Mesendoderm (in vitro differentiated cells): ENCODE data around the gene C5AR1.
"Not testable (repeated sequence)": the region's sequence is repeated elsewhere in the genome, so short reads cannot be mapped to it uniquely, and the experiment has no call there.

ENCODE experiments used
- DNase-seq: peaks from one replicate; pipeline ENCODE4 v3.0.0; 2013
- H2AK5ac ChIP-seq: 2 replicates; pipeline ENCODE4 v1.6.1; 2013; ENCODE audit warnings: low read length, inconsistent platforms
- H2BK120ac ChIP-seq: 2 replicates; pipeline ENCODE4 v1.6.1; 2013; ENCODE audit warnings: low read depth, mild to moderate bottlenecking, low read length, moderate library complexity, mixed read lengths
- H2BK15ac ChIP-seq: replicated peaks from 2 replicates; pipeline ENCODE4 v1.6.1; 2013; ENCODE audit warnings: low read depth, mild to moderate bottlenecking, moderate library complexity
- H2BK5ac ChIP-seq: 2 replicates; pipeline ENCODE4 v1.6.1; 2013; ENCODE audit warnings: low read length, inconsistent platforms
- H3K18ac ChIP-seq: 2 replicates; pipeline ENCODE4 v1.6.1; 2013; ENCODE audit warnings: mild to moderate bottlenecking, low read length, mixed read lengths
- H3K23ac ChIP-seq: one replicate; pipeline ENCODE4 v1.6.1; 2013; ENCODE audit warnings: low read length
- H3K27ac ChIP-seq: 2 replicates; pipeline ENCODE4 v1.5.1; 2013; ENCODE audit warnings: low read depth, mild to moderate bottlenecking, inconsistent platforms, low read length, moderate library complexity
- H3K27me3 ChIP-seq: 2 replicates; pipeline ENCODE4 v1.6.1; 2013; ENCODE audit warnings: low read length, control low read depth, mild to moderate bottlenecking, inconsistent platforms; ENCODE audit not compliant: insufficient read depth, poor library complexity
- H3K36me3 ChIP-seq: 2 replicates; pipeline ENCODE4 v1.6.1; 2013; ENCODE audit warnings: low read length, inconsistent platforms; ENCODE audit not compliant: control insufficient read depth, insufficient read depth
- H3K4ac ChIP-seq: one replicate; pipeline ENCODE4 v1.6.1; 2013; ENCODE audit warnings: low read depth, mild to moderate bottlenecking, low read length, moderate library complexity
- H3K4me1 ChIP-seq: 2 replicates; pipeline ENCODE4 v1.6.1; 2013; ENCODE audit warnings: low read depth, low read length, inconsistent platforms; ENCODE audit not compliant: control insufficient read depth
- H3K4me2 ChIP-seq: 2 replicates; pipeline ENCODE4 v1.6.1; 2013; ENCODE audit warnings: low read length
- H3K4me3 ChIP-seq: 2 replicates; pipeline ENCODE4 v1.5.1; 2013; ENCODE audit warnings: mild to moderate bottlenecking, low read length
- H3K56ac ChIP-seq: one replicate; pipeline ENCODE4 v1.6.1; 2013; ENCODE audit warnings: low read length
- H3K79me1 ChIP-seq: 2 replicates; pipeline ENCODE4 v1.6.1; 2013; ENCODE audit warnings: low read length, inconsistent platforms
- H3K79me2 ChIP-seq: 2 replicates; pipeline ENCODE4 v1.6.1; 2013; ENCODE audit warnings: mild to moderate bottlenecking, low read length; ENCODE audit not compliant: control insufficient read depth, insufficient read depth
- H3K9ac ChIP-seq: 2 replicates; pipeline ENCODE4 v1.6.1; 2013; ENCODE audit warnings: low read length, inconsistent platforms
- H4K5ac ChIP-seq: one replicate; pipeline ENCODE4 v1.6.1; 2013; ENCODE audit warnings: low read length
- H4K8ac ChIP-seq: one replicate; pipeline ENCODE4 v1.6.1; 2013; ENCODE audit warnings: low read depth, mild to moderate bottlenecking, control low read depth, low read length, moderate library complexity
- WGBS: extraction: QIAGEN DNeasy Blood & Tissue Kit; methylation state at CpG from one replicate; pipeline ENCODE4 v1.1.7; 2013; ENCODE audit warnings: low lambda C conversion rate, missing lambda C conversion rate; ENCODE audit not compliant: insufficient coverage; ENCODE audit errors: extremely low coverage; 5-methylcytosine and 5-hydroxymethylcytosine counted together

C5AR1 gene

GRCh38 chr19:47296036-47296435, 13.6 kb upstream of the C5AR1 start:
- Histone ChIP-seq H2AK5ac (no peak overlapping the region), H3K23ac (no peak overlapping the region), H3K4me1 (no peaks in the 10 kb centered on the region), H3K18ac (peak overlapping the region; percentile 23), H3K56ac (peak overlapping the region; percentile 51), H2BK5ac (no peak overlapping the region), H2BK120ac (no peak overlapping the region), H3K36me3 (no peaks in the 10 kb centered on the region), H2BK15ac (no peak overlapping the region), H3K4me3 (no peak overlapping the region), H3K9ac (no peak overlapping the region), H3K4me2 (no peak overlapping the region), H4K8ac (no peak overlapping the region), H3K27me3 (no peaks in the 10 kb centered on the region), H4K5ac (no peak overlapping the region), H3K79me2 (no peaks in the 10 kb centered on the region), H3K27ac (no peak overlapping the region), H3K4ac (no peak overlapping the region), H3K79me1 (no peaks in the 10 kb centered on the region)
- DNase-seq, result peak; percentile 97
- no CpG with 5 or more reads among the region's 12 CpGs for WGBS

DNA sequence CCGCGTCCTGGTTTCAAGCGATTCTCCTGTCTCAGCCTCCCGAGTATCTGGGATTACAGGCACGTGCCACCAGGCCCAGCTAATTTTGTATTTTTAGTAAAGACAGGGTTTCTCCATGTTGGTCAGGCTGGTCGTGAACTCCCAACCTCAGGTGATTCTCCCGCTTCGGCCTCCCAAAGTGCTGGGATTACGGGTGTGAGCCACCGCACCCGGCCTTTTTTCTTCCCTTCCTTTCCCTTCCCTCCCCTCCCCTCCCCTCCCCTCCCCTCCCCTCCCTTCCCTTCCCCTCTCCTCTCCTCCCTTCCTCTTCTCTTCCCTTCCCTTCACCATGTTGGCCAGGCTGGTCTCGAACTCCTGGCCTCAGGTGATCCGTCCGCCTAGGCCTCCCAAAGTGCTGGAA, 8.8 kb upstream of the C5AR1 start:
- not testable (repeated sequence) for H3K79me2 ChIP-seq, H2AK5ac ChIP-seq, H3K27me3 ChIP-seq, H4K8ac ChIP-seq, H3K4me2 ChIP-seq, H2BK120ac ChIP-seq, DNase-seq, H3K9ac ChIP-seq, H3K79me1 ChIP-seq, H3K4ac ChIP-seq, H3K4me1 ChIP-seq, H2BK5ac ChIP-seq, H3K56ac ChIP-seq, H3K36me3 ChIP-seq, H3K23ac ChIP-seq, H3K4me3 ChIP-seq, H3K27ac ChIP-seq, H4K5ac ChIP-seq, H2BK15ac ChIP-seq, H3K18ac ChIP-seq
- WGBS, result no CpG with 5 or more reads among the region's 14 CpGs

GRCh38 chr19:47302249-47302648, 7.4 kb upstream of the C5AR1 start:
- no peaks in the 10 kb centered on the region for H3K79me1 ChIP-seq
- no peaks in the 10 kb centered on the region for H3K36me3 ChIP-seq
- no peaks in the 10 kb centered on the region for H3K79me2 ChIP-seq
- no CpG with 5 or more reads among the region's 10 CpGs for WGBS
- no peak overlapping the region for H3K23ac ChIP-seq
- no peak overlapping the region for H3K56ac ChIP-seq
- no peak overlapping the region for H3K4me2 ChIP-seq
- no peak overlapping the region for H4K8ac ChIP-seq
- no peak overlapping the region for H2BK5ac ChIP-seq
- H3K4me1 ChIP-seq, result no peaks in the 10 kb centered on the region
- H3K4me3 ChIP-seq, result no peak overlapping the region
- no peak overlapping the region for H4K5ac ChIP-seq
- no peak overlapping the region for H3K27ac ChIP-seq
- H2BK15ac ChIP-seq, result no peak overlapping the region
- no peak overlapping the region for H2BK120ac ChIP-seq
- no peak overlapping the region for H2AK5ac ChIP-seq
- no peak overlapping the region for H3K18ac ChIP-seq
- DNase-seq, result no peak
- no peak overlapping the region for H3K4ac ChIP-seq
- H3K27me3 ChIP-seq, result no peaks in the 10 kb centered on the region
- H3K9ac ChIP-seq, result no peak overlapping the region

- Histone ChIP-seq H3K36me3 (no peaks in the 10 kb centered on the region), H2BK15ac (no peak overlapping the region), H3K4ac (no peak overlapping the region), H3K79me2 (no peaks in the 10 kb centered on the region), H3K27me3 (no peaks in the 10 kb centered on the region), H3K27ac (no peak overlapping the region), H3K18ac (no peak overlapping the region), H3K9ac (no peak overlapping the region), H3K79me1 (no peaks in the 10 kb centered on the region), H3K56ac (no peak overlapping the region), H3K4me2 (no peak overlapping the region), H3K4me1 (no peaks in the 10 kb centered on the region), H3K4me3 (no peak overlapping the region), H2BK5ac (no peak overlapping the region), H2BK120ac (no peak overlapping the region), H4K8ac (no peak overlapping the region), H3K23ac (no peak overlapping the region), H2AK5ac (no peak overlapping the region), H4K5ac (no peak overlapping the region)
- WGBS, result no CpG with 5 or more reads among the region's 6 CpGs
- DNase-seq, result no peak
Observed at GRCh38 chr19:47303966-47304365, 5.7 kb upstream of the C5AR1 start.

DNA sequence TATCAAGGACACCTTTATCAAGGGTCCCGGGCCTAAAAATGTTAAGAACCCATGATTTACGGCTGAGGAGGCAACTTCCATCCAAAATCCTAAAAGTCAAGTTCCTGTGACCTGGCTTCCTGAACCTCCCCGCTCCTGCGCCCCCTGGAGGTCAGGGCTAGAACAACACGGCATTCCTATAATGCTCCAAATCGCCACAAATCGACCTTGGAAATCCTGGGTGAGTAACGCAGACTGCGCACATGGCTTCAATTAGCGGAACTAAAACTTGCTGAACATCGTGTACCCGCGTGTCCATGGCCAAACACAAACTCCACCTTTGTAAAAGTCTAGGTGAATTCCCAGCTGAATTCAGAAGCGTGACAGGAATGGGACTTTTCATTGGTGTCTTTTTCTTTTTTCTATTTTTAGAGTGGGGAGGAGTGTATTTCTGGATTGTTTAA, 4.3 kb upstream of the C5AR1 start:
- Histone ChIP-seq H3K79me1 (no peaks in the 10 kb centered on the region), H3K9ac (no peak overlapping the region), H2BK120ac (no peak overlapping the region), H3K27me3 (no peaks in the 10 kb centered on the region), H3K23ac (no peak overlapping the region), H2BK15ac (no peak overlapping the region), H2AK5ac (no peak overlapping the region), H4K8ac (no peak overlapping the region), H4K5ac (no peak overlapping the region), H2BK5ac (no peak overlapping the region), H3K4me2 (no peak overlapping the region), H3K27ac (no peak overlapping the region), H3K4ac (no peak overlapping the region), H3K36me3 (no peaks in the 10 kb centered on the region), H3K4me1 (no peaks in the 10 kb centered on the region), H3K79me2 (no peaks in the 10 kb centered on the region), H3K18ac (no peak overlapping the region), H3K56ac (peak overlapping the region; percentile 8), H3K4me3 (no peak overlapping the region)
- no CpG with 5 or more reads among the region's 14 CpGs for WGBS
- peak; percentile 78 for DNase-seq

- Histone ChIP-seq H3K56ac (no peak overlapping the region), H2BK5ac (no peak overlapping the region), H2BK120ac (no peak overlapping the region), H3K4me3 (no peak overlapping the region), H3K79me1 (no peaks in the 10 kb centered on the region), H2AK5ac (no peak overlapping the region), H3K4ac (no peak overlapping the region), H3K4me2 (no peak overlapping the region), H3K18ac (no peak overlapping the region), H3K9ac (no peak overlapping the region), H3K23ac (no peak overlapping the region), H4K5ac (no peak overlapping the region), H3K4me1 (no peaks in the 10 kb centered on the region), H4K8ac (no peak overlapping the region), H2BK15ac (no peak overlapping the region), H3K27me3 (no peaks in the 10 kb centered on the region), H3K36me3 (no peaks in the 10 kb centered on the region), H3K79me2 (no peaks in the 10 kb centered on the region), H3K27ac (no peak overlapping the region)
- WGBS, result no CpG with 5 or more reads among the region's 3 CpGs
- no peak for DNase-seq
Observed at GRCh38 chr19:47306303-47306702, 3.4 kb upstream of the C5AR1 start.
